ENCODE results near the gene SLC2A3.

Gene SLC2A3

DNA sequence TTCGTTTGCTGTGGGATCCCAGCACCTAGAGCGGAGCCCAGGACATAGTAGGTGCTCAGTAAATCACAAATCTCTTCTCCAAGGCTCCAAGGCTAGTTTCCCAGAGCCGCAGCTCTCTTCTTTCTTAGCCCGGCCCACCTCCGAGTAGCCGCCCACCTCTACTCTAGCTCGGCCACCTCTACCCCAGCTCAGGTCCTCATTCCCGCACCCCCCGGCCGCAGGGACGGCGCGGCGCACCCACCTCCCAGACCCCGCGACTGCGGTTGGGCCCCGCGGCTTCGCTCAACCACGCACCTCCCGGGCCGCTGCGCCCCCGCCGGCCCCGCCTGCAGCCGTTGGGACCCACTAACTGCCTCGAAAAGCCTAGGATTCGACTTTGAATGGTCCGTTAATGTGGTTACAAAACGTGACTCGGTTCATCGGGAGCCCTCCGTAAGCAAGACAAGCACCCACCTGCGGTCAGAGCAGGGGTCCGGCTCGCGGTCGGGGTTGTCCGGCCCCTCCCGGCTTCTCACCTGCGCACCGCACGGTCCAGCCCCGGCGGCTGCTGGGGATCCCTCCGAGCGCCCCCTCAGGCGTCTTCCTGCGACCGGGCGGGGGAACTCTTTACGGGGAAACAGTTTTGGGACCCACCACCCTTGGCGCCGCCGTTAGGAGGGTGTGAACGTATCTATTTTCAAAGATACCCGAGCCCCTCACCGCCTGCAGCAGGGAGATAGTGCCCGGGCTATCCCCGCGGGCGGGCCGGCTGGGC is 63.2 kb downstream of the SLC2A3 start, which contains the start of gene SLC2A14:
Gene SLC2A14, minus strand, starts transcription at position 350 of the 754 bp plus-strand sequence. CDS start 3,035 bp downstream, outside the sequence.
- Histone ChIP-seq H3K4me1 (ENCODE audit: control insufficient read depth, low read depth, low read length) (no peaks in the 10 kb centered on the region), H3K36me3 (ENCODE audit: control insufficient read depth, low read depth, low read length) (no peaks in the 10 kb centered on the region), H3K4me3 (ENCODE audit: low read length) (no peak within 1 kb of the TSS), H3K27ac (ENCODE audit: low read length) (no peak within 1 kb of the TSS), H3K9me3 (ENCODE audit: control insufficient read depth, low read depth, low read length) (no peaks in the 10 kb centered on the region), H3K27me3 (ENCODE audit: control insufficient read depth, insufficient read depth, low read length) (no peaks in the 10 kb centered on the region), H3K9ac (ENCODE audit: low read length) (no peak within 1 kb of the TSS)

GRCh38 chr12:7870335-7870734 is 65.7 kb downstream of the SLC2A3 start:
- H3K4me1 ChIP-seq (ENCODE audit: control insufficient read depth, low read depth, low read length): no peaks in the 10 kb centered on the region
- no peaks in the 10 kb centered on the region for H3K27me3 ChIP-seq (ENCODE audit: control insufficient read depth, insufficient read depth, low read length)
- H3K36me3 ChIP-seq (ENCODE audit: control insufficient read depth, low read depth, low read length): no peaks in the 10 kb centered on the region
- H3K9me3 ChIP-seq (ENCODE audit: control insufficient read depth, low read depth, low read length): no peaks in the 10 kb centered on the region
- no peak overlapping the region for H3K9ac ChIP-seq (ENCODE audit: low read length)
- no peak overlapping the region for H3K27ac ChIP-seq (ENCODE audit: low read length)
- no peak overlapping the region for H3K4me3 ChIP-seq (ENCODE audit: low read length)

Measured in iPS-18a (cell line).